BE2C (cell line): ENCODE results near the gene MCFD2.

ENCODE experiments used
- DNase-seq: peaks from one replicate; pipeline ENCODE4 v3.0.0-alpha.2; 2020
- H3K27me3 ChIP-seq: fragments of 250-450 bp; sonication (Bioruptor Pico); 2 replicates; pipeline ENCODE4 v1.5.1; 2020; ENCODE audit warnings: mild to moderate bottlenecking
- H3K36me3 ChIP-seq: fragments of 250-450 bp; sonication (Bioruptor Pico); 2 replicates; pipeline ENCODE4 v1.5.1; 2020; ENCODE audit warnings: mild to moderate bottlenecking
- H3K4me1 ChIP-seq: fragments of 250-450 bp; sonication (Bioruptor Pico); 2 replicates; pipeline ENCODE4 v1.5.1; 2020
- H3K4me3 ChIP-seq: 2 replicates; pipeline ENCODE4 v1.5.1; 2011; ENCODE audit warnings: low read depth, low read length
- H3K9me3 ChIP-seq: fragments of 250-450 bp; sonication (Bioruptor Pico); 2 replicates; pipeline ENCODE4 v1.5.1; 2020
- CTCF ChIP-seq: IDR thresholded peaks from 2 replicates; pipeline ENCODE4 v1.5.1; 2012; ENCODE audit warnings: mild to moderate bottlenecking, low read depth, low read length

MCFD2 gene

DNA sequence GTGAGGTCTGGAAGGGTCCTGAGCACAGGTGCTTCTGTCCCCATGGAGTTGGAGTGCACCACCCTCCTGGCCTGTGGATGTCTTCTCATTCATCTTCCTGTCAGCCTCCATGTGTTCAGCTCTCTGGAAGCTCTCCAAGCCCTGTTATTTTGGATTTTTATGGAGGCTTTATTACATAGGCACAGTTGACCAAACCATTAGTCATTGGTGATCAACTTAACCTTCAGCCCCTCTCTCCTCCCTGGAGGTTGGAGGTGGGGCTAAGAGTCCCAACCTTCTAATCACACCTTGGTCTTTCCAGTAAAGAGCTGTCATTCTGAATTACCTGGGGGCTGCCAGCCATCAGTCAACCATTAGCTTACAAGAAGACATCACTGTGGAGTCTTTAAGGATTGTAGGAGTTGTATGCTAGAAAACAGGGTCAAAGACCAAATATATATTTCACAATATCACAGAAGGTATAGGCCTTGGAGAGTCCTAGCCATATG lies 7.5 kb upstream of the MCFD2 start:
- no peaks in the 10 kb centered on the region for H3K36me3 ChIP-seq
- no peak for DNase-seq

GRCh38 chr2:46922606-46923005 lies 7.0 kb upstream of the MCFD2 start:
- DNase-seq = no peak
- no peak overlapping the region for H3K4me3 ChIP-seq
- H3K4me1 ChIP-seq = no peaks in the 10 kb centered on the region
- H3K9me3 ChIP-seq = no peaks in the 10 kb centered on the region
- no peaks in the 10 kb centered on the region for H3K36me3 ChIP-seq
- TF ChIP-seq CTCF = no peak
- no peaks in the 10 kb centered on the region for H3K27me3 ChIP-seq

More for the DNA sequence above, 7.5 kb upstream of the MCFD2 start:
- no peak overlapping the region for H3K4me3 ChIP-seq
- H3K9me3 ChIP-seq = no peaks in the 10 kb centered on the region
- TF ChIP-seq CTCF = no peak
- no peaks in the 10 kb centered on the region for H3K27me3 ChIP-seq
- H3K4me1 ChIP-seq = no peaks in the 10 kb centered on the region

- no peak for TF ChIP-seq CTCF
These were observed 6.3 kb upstream of the MCFD2 start for GRCh38 chr2:46921676-46922448.

GRCh38 chr2:46917628-46918027 lies 2.0 kb upstream of the MCFD2 start:
- Histone ChIP-seq H3K9me3 (no peaks in the 10 kb centered on the region), H3K4me1 (no peaks in the 10 kb centered on the region; the same call in 1 of the 2 replicates), H3K4me3 (no peak overlapping the region), H3K27me3 (no peaks in the 10 kb centered on the region), H3K36me3 (no peaks in the 10 kb centered on the region; the same call in 1 of the 2 replicates)
- DNase-seq = no peak
- TF ChIP-seq CTCF = no peak

More at GRCh38 chr2:46921676-46922448, 6.3 kb upstream of the MCFD2 start:
- H3K9me3 ChIP-seq = no peaks in the 10 kb centered on the region
- H3K27me3 ChIP-seq = no peaks in the 10 kb centered on the region
- no peak overlapping the region for H3K4me3 ChIP-seq
- H3K4me1 ChIP-seq = no peaks in the 10 kb centered on the region
- no peaks in the 10 kb centered on the region for H3K36me3 ChIP-seq
- no peak for DNase-seq

DNA sequence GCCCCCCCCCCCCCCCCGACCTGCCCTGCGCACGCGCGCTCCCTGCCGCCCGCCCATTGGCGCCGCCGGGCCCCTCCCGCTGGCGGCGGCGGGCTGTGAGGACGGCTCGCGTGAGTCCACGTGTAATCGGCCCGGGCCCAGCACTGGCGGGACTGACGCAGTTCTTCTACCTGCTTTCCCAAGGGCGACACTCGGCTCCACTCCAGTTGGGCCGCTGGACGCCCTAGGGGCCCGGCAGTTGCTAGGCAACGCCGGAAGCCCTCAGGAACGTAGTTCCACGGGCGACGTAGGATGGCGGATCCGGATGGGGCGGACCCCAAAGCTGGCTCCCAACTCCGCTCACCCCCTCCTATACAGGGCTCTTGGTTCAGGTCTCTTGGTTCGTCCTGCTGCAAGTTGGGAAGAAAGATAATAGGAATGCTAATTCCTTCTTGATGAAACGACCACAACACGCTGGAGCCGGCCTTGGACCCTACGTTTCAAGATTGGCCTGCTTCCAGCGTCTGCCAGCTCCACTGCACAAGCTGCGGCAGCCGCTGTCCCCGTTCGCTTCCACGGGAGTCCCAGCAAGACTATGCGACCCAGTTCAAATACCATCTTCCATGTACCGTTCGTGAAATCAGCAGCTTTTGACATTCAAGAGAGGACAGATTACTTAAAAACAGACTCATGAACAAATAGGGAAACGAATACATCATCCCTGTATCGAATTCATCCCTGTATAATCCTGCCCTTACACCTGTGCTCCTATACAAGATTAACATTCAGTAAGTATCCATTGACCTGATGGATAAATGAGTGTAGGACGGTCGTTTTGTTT lies 415 bp upstream of the MCFD2 start:
- Histone ChIP-seq H3K27me3 (no peaks in the 10 kb centered on the region), H3K4me1 (no peaks in the 10 kb centered on the region; the same call in 1 of the 2 replicates), H3K4me3 (peak overlapping the region; percentile 95), H3K9me3 (no peaks in the 10 kb centered on the region), H3K36me3 (no peaks in the 10 kb centered on the region; the same call in 1 of the 2 replicates)
- peak; percentile 91 for DNase-seq
- no peak for TF ChIP-seq CTCF
